ENCODE data around the gene LAMA5. TPM values are rescaled to one million over a fixed set of nuclear protein-coding genes. Genes with fewer than 3 reads are reported as not detected.

LAMA5 gene
- total RNA-seq, 2 experiments from 2014 or later: 53.3 to 162 TPM

GRCh38 chr20:62342910-62343309 lies 24.2 kb downstream of the LAMA5 start:
- no peak for DNase-seq (ENCODE audit: low spot score)
- Histone ChIP-seq H3K36me3 (ENCODE audit: insufficient read depth, low read length) (peaks cover 34% of the 10 kb centered on the region), H3K9me2 (ENCODE audit: insufficient read depth, low read length) (no peaks in the 10 kb centered on the region), H2AFZ (ENCODE audit: low read length) (no peak overlapping the region), H3K4me3 (ENCODE audit: low read depth, low read length, poor library complexity, severe bottlenecking) (no peak overlapping the region), H3K4me2 (ENCODE audit: low read length) (no peak overlapping the region), H3K79me2 (ENCODE audit: insufficient read depth, low read depth, low read length) (peaks cover 4% of the 10 kb centered on the region; the same call in 1 of the 2 replicates), H3K4me1 (ENCODE audit: insufficient read depth, low read length, poor library complexity, severe bottlenecking) (peaks cover 50% of the 10 kb centered on the region), H3K27ac (ENCODE audit: low read depth, low read length, poor library complexity, severe bottlenecking) (no peak overlapping the region), H4K20me1 (ENCODE audit: insufficient read depth, low read length) (no peaks in the 10 kb centered on the region), H3K9me3 (ENCODE audit: low read length) (0 out of 2 replicates have a peak, but pooled peaks cover 7% of the 10 kb centered on the region)
- TF ChIP-seq EZH2phosphoT487 (IDR thresholded peaks at IDR 0.05; ENCODE audit: borderline replicate concordance, low read depth, low read length) (no peak), CTCF (conservative IDR thresholded peaks at IDR 0.05; ENCODE audit: low read length) (no peak)
- no TSS peak for BruUV-seq (replicated peaks)
- intact Hi-C loops (cut with micrococcal nuclease; ENCODE audit: unreplicated experiment): no loop called here
- CTCF ChIA-PET (ENCODE audit: unreplicated experiment): interaction anchor here (0.6 kb wide), 1 partner anchor 1513 kb away, joined by 3 read pairs; no protein-coding TSS in a partner anchor
- POLR2A ChIA-PET: no interaction called here

GRCh38 chr20:62339647-62340062 lies 27.5 kb downstream of the LAMA5 start:
- H3K79me2 ChIP-seq (ENCODE audit: insufficient read depth, low read depth, low read length): peaks cover 4% of the 10 kb centered on the region; the same call in 1 of the 2 replicates
- ChIA-PET POLR2A (interaction anchor here (0.7 to 1.5 kb wide), 7 partner anchors 12 to 336 kb away, joined by 3 to 5 read pairs (median 4); no protein-coding TSS in a partner anchor), CTCF (ENCODE audit: unreplicated experiment) (no interaction called here)
- peak overlapping the region; percentile 97 for H3K27ac ChIP-seq (ENCODE audit: low read depth, low read length, poor library complexity, severe bottlenecking)
- no TSS peak for BruUV-seq (replicated peaks)
- H4K20me1 ChIP-seq (ENCODE audit: insufficient read depth, low read length): no peaks in the 10 kb centered on the region
- H3K4me3 ChIP-seq (ENCODE audit: low read depth, low read length, poor library complexity, severe bottlenecking): peak overlapping the region; percentile 62
- H3K36me3 ChIP-seq (ENCODE audit: insufficient read depth, low read length): peaks cover 40% of the 10 kb centered on the region
- no peak for TF ChIP-seq EZH2phosphoT487 (IDR thresholded peaks at IDR 0.05; ENCODE audit: borderline replicate concordance, low read depth, low read length)
- no peak for TF ChIP-seq CTCF (conservative IDR thresholded peaks at IDR 0.05; ENCODE audit: low read length)
- 0 out of 2 replicates have a peak, but pooled peaks cover 7% of the 10 kb centered on the region for H3K9me3 ChIP-seq (ENCODE audit: low read length)
- no peaks in the 10 kb centered on the region for H3K9me2 ChIP-seq (ENCODE audit: insufficient read depth, low read length)
- intact Hi-C loops (cut with micrococcal nuclease; ENCODE audit: unreplicated experiment): loop anchor here (1.0 to 5.0 kb wide), 4 partner anchors 20 to 268 kb away; partner anchors contain the start of genes LAMA5 and RPS21
- peak overlapping the region; percentile 76 for H3K4me2 ChIP-seq (ENCODE audit: low read length)
- DNase-seq (ENCODE audit: low spot score): peak; percentile 92
- peaks cover 71% of the 10 kb centered on the region for H3K4me1 ChIP-seq (ENCODE audit: insufficient read depth, low read length, poor library complexity, severe bottlenecking)
- H2AFZ ChIP-seq (ENCODE audit: low read length): peak overlapping the region; percentile 19; the same call in 1 of the 2 replicates

GRCh38 chr20:62338294-62338620 lies 28.9 kb downstream of the LAMA5 start:
- peak overlapping the region; percentile 76 for H3K4me2 ChIP-seq (ENCODE audit: low read length)
- peaks cover 4% of the 10 kb centered on the region; the same call in 1 of the 2 replicates for H3K79me2 ChIP-seq (ENCODE audit: insufficient read depth, low read depth, low read length)
- no peak for DNase-seq (ENCODE audit: low spot score)
- intact Hi-C loops (cut with micrococcal nuclease; ENCODE audit: unreplicated experiment): loop anchor here (5.0 kb wide), 2 partner anchors 49 to 269 kb away; partner anchors contain the start of gene RPS21
- peaks cover 39% of the 10 kb centered on the region for H3K36me3 ChIP-seq (ENCODE audit: insufficient read depth, low read length)
- H3K4me3 ChIP-seq (ENCODE audit: low read depth, low read length, poor library complexity, severe bottlenecking): peak overlapping the region; percentile 20
- no peaks in the 10 kb centered on the region for H3K9me2 ChIP-seq (ENCODE audit: insufficient read depth, low read length)
- peak overlapping the region; percentile 97 for H3K27ac ChIP-seq (ENCODE audit: low read depth, low read length, poor library complexity, severe bottlenecking)
- TF ChIP-seq CTCF (conservative IDR thresholded peaks at IDR 0.05; ENCODE audit: low read length) (no peak), EZH2phosphoT487 (IDR thresholded peaks at IDR 0.05; ENCODE audit: borderline replicate concordance, low read depth, low read length) (no peak)
- H2AFZ ChIP-seq (ENCODE audit: low read length): no peak overlapping the region
- peaks cover 69% of the 10 kb centered on the region for H3K4me1 ChIP-seq (ENCODE audit: insufficient read depth, low read length, poor library complexity, severe bottlenecking)
- BruUV-seq (replicated peaks): no TSS peak
- H3K9me3 ChIP-seq (ENCODE audit: low read length): 0 out of 2 replicates have a peak, but pooled peaks cover 7% of the 10 kb centered on the region
- H4K20me1 ChIP-seq (ENCODE audit: insufficient read depth, low read length): no peaks in the 10 kb centered on the region
- POLR2A ChIA-PET: no interaction called here
- CTCF ChIA-PET (ENCODE audit: unreplicated experiment): no interaction called here

All from OCI-LY7 (cell line).